C1 segment of cervical spinal cord (tissue), 14 donors: Measurements from ENCODE around the gene CDH4.
"Not testable (repeated sequence)": the region's sequence is repeated elsewhere in the genome, so short reads cannot be mapped to it uniquely, and the experiment has no call there.

ENCODE experiments used
- DNase-seq, 14 donors: peaks; one replicate each; lab custom pipeline; 2025; lab: John Stamatoyannopoulos, UW

Gene CDH4

GRCh38 chr20:61839223-61839911 is 587.3 kb downstream of the CDH4 start:
- no peak for DNase-seq

- no peak for DNase-seq
Measured at GRCh38 chr20:61839912-61840778, 588.1 kb downstream of the CDH4 start.

GRCh38 chr20:61840779-61841455 is 588.9 kb downstream of the CDH4 start:
- DNase-seq = no peak

- DNase-seq = no peak
Measured at GRCh38 chr20:61841551-61841950, 589.5 kb downstream of the CDH4 start.

GRCh38 chr20:61841966-61842365 is 589.9 kb downstream of the CDH4 start:
- DNase-seq = no peak

GRCh38 chr20:61844621-61845020 is 592.6 kb downstream of the CDH4 start:
- no peak for DNase-seq

GRCh38 chr20:61845233-61845671 is 593.2 kb downstream of the CDH4 start:
- DNase-seq = no peak

GRCh38 chr20:61846074-61846473 is 594.0 kb downstream of the CDH4 start:
- no peak for DNase-seq

- no peak for DNase-seq
Measured at GRCh38 chr20:61846741-61847419, 594.8 kb downstream of the CDH4 start.

- DNase-seq = no peak
Measured at GRCh38 chr20:61847420-61847748, 595.3 kb downstream of the CDH4 start.

GRCh38 chr20:61847986-61848385 is 595.9 kb downstream of the CDH4 start:
- no peak for DNase-seq

GRCh38 chr20:61848851-61849250 is 596.8 kb downstream of the CDH4 start:
- DNase-seq = no peak

- DNase-seq = no peak
Measured at GRCh38 chr20:61849376-61849775, 597.3 kb downstream of the CDH4 start.

- no peak for DNase-seq
Measured at GRCh38 chr20:61849822-61850221, 597.8 kb downstream of the CDH4 start.

GRCh38 chr20:61850457-61850856 is 598.4 kb downstream of the CDH4 start:
- no peak for DNase-seq

GRCh38 chr20:61850926-61851900 is 599.2 kb downstream of the CDH4 start:
- no peak for DNase-seq

- no peak for DNase-seq
Measured at GRCh38 chr20:61852268-61853072, 600.4 kb downstream of the CDH4 start.

- DNase-seq = no peak
Measured at GRCh38 chr20:61853073-61854005, 601.3 kb downstream of the CDH4 start.

- not testable (repeated sequence) for DNase-seq
Measured at GRCh38 chr20:61854538-61854937, 602.5 kb downstream of the CDH4 start.
